PC-9 (cell line): ENCODE data around the gene ZRSR2. TPM values are rescaled to one million over a fixed set of nuclear protein-coding genes. Genes with fewer than 3 reads are reported as not detected.

ENCODE experiments used
- BruUV-seq: library from RNA; stranded (reverse); fragments of 400-500 nt; replicated peaks from 2 replicates; lab custom pipeline; 2021; lab: Mats Ljungman, UMichigan
- CTCF ChIA-PET: fragments of 300-600 bp; sonication (Branson Sonifier 250); formaldehyde crosslinking; loops from one replicate; lab custom pipeline; 2022; ENCODE audit warnings: antibody characterized with exemption; lab: Charles Lee
- POLR2A ChIA-PET: fragments of 300-600 bp; sonication (Branson Sonifier 250); formaldehyde crosslinking; loops from one replicate; lab custom pipeline; 2022; ENCODE audit warnings: antibody characterized with exemption; ENCODE audit not compliant: unreplicated experiment; lab: Charles Lee
- DNase-seq, 2 experiments: peaks; one replicate each; pipeline versions ENCODE4 v3.0.0 to v3.0.0-alpha.2; 2015 to 2022; ENCODE audit warnings: mixed read lengths in 1 of 2
- H2AFZ ChIP-seq: fragments of 200-600 bp; sonication (generic); 2 replicates; pipeline ENCODE4 v1.8.1; 2017; ENCODE audit warnings: antibody characterized with exemption
- H3F3A ChIP-seq: fragments of 200-600 bp; sonication (generic); 2 replicates; pipeline ENCODE4 v1.8.1; 2017; ENCODE audit warnings: antibody characterized with exemption, mild to moderate bottlenecking, low read depth; ENCODE audit not compliant: insufficient read depth
- H3K27ac ChIP-seq: fragments of 200-600 bp; sonication (generic); 2 replicates; pipeline ENCODE4 v1.6.1; 2016; ENCODE audit warnings: mixed run types
- H3K27me3 ChIP-seq: fragments of 200-600 bp; sonication (generic); 2 replicates; pipeline ENCODE4 v1.6.1; 2016; ENCODE audit warnings: low read depth, mixed run types; ENCODE audit not compliant: insufficient read depth
- H3K36me3 ChIP-seq: fragments of 200-600 bp; sonication (generic); 2 replicates; pipeline ENCODE4 v1.6.1; 2016; ENCODE audit warnings: low read depth, mixed run types
- H3K4me1 ChIP-seq: fragments of 200-600 bp; sonication (generic); replicated peaks from 2 replicates; pipeline ENCODE4 v1.6.1; 2016; ENCODE audit warnings: mixed run types; ENCODE audit not compliant: insufficient read depth
- H3K4me2 ChIP-seq: fragments of 200-600 bp; sonication (generic); 2 replicates; pipeline ENCODE4 v1.6.1; 2017; ENCODE audit warnings: mixed run types
- H3K4me3 ChIP-seq: fragments of 200-600 bp; sonication (generic); 2 replicates; pipeline ENCODE4 v1.6.1; 2016; ENCODE audit warnings: mixed run types
- H3K79me2 ChIP-seq: fragments of 200-600 bp; sonication (generic); 2 replicates; pipeline ENCODE4 v1.6.1; 2017; ENCODE audit warnings: low read depth, mixed run types
- H3K9me2 ChIP-seq: fragments of 200-600 bp; sonication (generic); 2 replicates; pipeline ENCODE4 v1.8.1; 2017; ENCODE audit warnings: mild to moderate bottlenecking; ENCODE audit not compliant: insufficient read depth
- H3K9me3 ChIP-seq: fragments of 200-600 bp; sonication (generic); 2 replicates; pipeline ENCODE4 v1.8.1; 2016; ENCODE audit warnings: low read depth; ENCODE audit not compliant: insufficient read depth
- H4K20me1 ChIP-seq: fragments of 200-600 bp; sonication (generic); 2 replicates; pipeline ENCODE4 v1.8.1; 2017; ENCODE audit not compliant: insufficient read depth
- EZH2 ChIP-seq: fragments of 200-600 bp; sonication (generic); IDR thresholded peaks from 2 replicates; pipeline ENCODE4 v1.8.0; 2017; ENCODE audit warnings: antibody characterized with exemption, low read depth
- intact Hi-C: fragments of 100-400 bp; cut with micrococcal nuclease; formaldehyde crosslinking; loops from one replicate; pipeline ENCODE4 v1.10.0; 2022; ENCODE audit not compliant: unreplicated experiment
- total RNA-seq: library from RNA; stranded (reverse); gene quantifications from 2 replicates; pipeline ENCODE4 v1.2.3, GENCODE V29; 2021
- TF ChIP-seq, protein P1 (sequence below): fragments of 200-600 bp; sonication (generic); conservative IDR thresholded peaks from 2 replicates; pipeline ENCODE4 v1.6.1; 2017; ENCODE audit warnings: mixed run types, antibody characterized with exemption, mild to moderate bottlenecking, moderate library complexity

ZRSR2 gene
- total RNA-seq, 1 experiment from 2014 or later = 7.6 TPM

- TF ChIP-seq EZH2 = no peak
- TF ChIP-seq, protein P1, sequence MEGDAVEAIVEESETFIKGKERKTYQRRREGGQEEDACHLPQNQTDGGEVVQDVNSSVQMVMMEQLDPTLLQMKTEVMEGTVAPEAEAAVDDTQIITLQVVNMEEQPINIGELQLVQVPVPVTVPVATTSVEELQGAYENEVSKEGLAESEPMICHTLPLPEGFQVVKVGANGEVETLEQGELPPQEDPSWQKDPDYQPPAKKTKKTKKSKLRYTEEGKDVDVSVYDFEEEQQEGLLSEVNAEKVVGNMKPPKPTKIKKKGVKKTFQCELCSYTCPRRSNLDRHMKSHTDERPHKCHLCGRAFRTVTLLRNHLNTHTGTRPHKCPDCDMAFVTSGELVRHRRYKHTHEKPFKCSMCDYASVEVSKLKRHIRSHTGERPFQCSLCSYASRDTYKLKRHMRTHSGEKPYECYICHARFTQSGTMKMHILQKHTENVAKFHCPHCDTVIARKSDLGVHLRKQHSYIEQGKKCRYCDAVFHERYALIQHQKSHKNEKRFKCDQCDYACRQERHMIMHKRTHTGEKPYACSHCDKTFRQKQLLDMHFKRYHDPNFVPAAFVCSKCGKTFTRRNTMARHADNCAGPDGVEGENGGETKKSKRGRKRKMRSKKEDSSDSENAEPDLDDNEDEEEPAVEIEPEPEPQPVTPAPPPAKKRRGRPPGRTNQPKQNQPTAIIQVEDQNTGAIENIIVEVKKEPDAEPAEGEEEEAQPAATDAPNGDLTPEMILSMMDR = no peak
- Histone ChIP-seq H4K20me1 (no peaks in the 10 kb centered on the region), H3K4me2 (no peak overlapping the region), H3K4me1 (no peaks in the 10 kb centered on the region), H3K27ac (no peak overlapping the region), H3K9me3 (no peaks in the 10 kb centered on the region), H3K79me2 (no peaks in the 10 kb centered on the region), H3K9me2 (no peaks in the 10 kb centered on the region), H2AFZ (no peak overlapping the region), H3K36me3 (no peaks in the 10 kb centered on the region), H3F3A (no peaks in the 10 kb centered on the region), H3K4me3 (no peak overlapping the region), H3K27me3 (no peaks in the 10 kb centered on the region)
- POLR2A ChIA-PET = no interaction called here
- CTCF ChIA-PET = no interaction called here
- no TSS peak for BruUV-seq
- no peak for DNase-seq
- intact Hi-C loops = no loop called here
These were observed 73.7 kb downstream of the ZRSR2 start for GRCh38 chrX:15864023-15864422.

DNA sequence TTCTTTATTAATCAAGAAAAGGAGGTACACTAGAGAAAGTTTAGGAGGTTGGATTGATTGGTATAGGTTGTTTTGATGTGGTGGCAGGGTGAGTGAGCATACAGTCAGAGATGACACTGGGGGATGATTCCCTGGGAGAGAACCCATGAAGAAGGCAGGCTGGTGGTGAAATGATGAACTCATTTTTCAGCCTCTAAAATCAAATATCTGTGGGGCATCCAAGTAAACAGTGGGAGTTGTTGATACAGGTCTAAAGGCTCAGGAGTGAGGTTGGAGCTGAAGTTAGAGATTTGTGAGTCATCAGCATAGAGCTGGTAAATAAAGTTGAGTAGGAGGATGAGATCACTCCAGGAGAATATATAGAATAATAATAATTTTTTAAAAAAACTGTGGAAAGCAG lies 74.3 kb downstream of the ZRSR2 start:
- ChIA-PET CTCF (no interaction called here), POLR2A (no interaction called here)
- H3F3A ChIP-seq = no peaks in the 10 kb centered on the region
- no peak for DNase-seq
- no peak overlapping the region for H3K4me2 ChIP-seq
- no peak overlapping the region for H3K27ac ChIP-seq
- H2AFZ ChIP-seq = no peak overlapping the region
- no peaks in the 10 kb centered on the region for H4K20me1 ChIP-seq
- TF ChIP-seq EZH2 = no peak
- TF ChIP-seq, protein P1 = no peak
- H3K4me3 ChIP-seq = no peak overlapping the region
- no TSS peak for BruUV-seq
- no peaks in the 10 kb centered on the region for H3K27me3 ChIP-seq
- H3K79me2 ChIP-seq = no peaks in the 10 kb centered on the region
- intact Hi-C loops = no loop called here
- H3K9me3 ChIP-seq = no peaks in the 10 kb centered on the region
- no peaks in the 10 kb centered on the region for H3K4me1 ChIP-seq
- H3K36me3 ChIP-seq = no peaks in the 10 kb centered on the region
- H3K9me2 ChIP-seq = no peaks in the 10 kb centered on the region

DNA sequence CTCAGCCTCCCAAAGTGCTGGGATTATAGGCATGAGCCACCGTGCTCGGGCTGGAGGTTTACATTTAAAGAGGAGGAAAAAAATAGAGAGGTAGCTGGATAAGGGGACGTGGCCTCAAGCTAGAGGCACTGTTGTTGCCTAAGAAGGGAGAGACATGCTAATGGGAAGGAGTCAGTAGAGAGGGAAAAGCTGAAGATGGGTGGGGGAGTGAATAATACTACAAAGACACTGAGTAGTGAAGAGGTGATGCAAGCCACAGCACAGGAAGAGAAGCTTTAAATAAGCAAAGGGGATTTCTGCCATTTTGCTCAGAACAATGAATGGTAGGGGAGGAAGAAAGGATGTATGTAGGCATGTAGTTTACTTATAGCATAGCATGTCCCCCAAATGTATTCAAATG lies 75.9 kb downstream of the ZRSR2 start:
- Histone ChIP-seq H3K27me3 (no peaks in the 10 kb centered on the region), H3K79me2 (no peaks in the 10 kb centered on the region), H3K36me3 (no peaks in the 10 kb centered on the region), H3K4me3 (no peak overlapping the region), H4K20me1 (no peaks in the 10 kb centered on the region), H3K4me2 (no peak overlapping the region), H2AFZ (no peak overlapping the region), H3K27ac (no peak overlapping the region), H3K9me3 (no peaks in the 10 kb centered on the region), H3K9me2 (no peaks in the 10 kb centered on the region), H3K4me1 (no peaks in the 10 kb centered on the region), H3F3A (no peaks in the 10 kb centered on the region)
- ChIA-PET CTCF (no interaction called here), POLR2A (no interaction called here)
- no peak for DNase-seq
- intact Hi-C loops = no loop called here
- BruUV-seq = no TSS peak
- TF ChIP-seq EZH2 = no peak
- TF ChIP-seq, protein P1 = no peak
